Measurements from ENCODE around the gene HTRA1.
A peak's percentile ranks its signal among the peaks of the same experiment; 100 is the strongest.

The HTRA1 gene

DNA sequence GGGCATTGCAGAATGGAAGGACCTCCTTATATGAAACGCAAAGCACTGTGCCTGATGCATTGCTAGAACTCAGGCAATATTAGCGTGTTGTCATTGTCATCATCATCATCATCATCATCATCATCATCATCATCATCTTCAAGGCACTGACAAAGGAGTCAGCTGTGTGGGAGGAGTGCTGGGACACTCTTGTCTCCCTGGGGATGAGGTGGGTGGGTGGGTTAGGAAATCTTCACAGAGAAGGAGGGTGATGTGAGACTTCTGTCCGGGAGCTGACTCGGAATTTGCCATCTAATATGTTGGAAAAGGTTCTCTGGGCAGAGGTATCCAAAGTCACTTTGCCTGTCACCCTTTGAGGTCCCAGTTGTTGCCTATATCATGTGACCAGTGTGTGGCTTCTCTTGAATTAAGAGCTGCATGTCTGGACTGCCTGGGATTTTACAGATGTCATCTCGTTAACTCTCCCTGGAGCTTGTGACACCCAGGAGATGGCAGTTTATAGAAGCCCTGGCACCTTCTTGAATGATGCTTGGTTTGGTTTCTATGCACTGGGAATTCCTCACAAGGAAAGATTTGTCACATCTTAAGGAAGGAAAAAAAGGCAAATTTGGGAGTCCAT lies 7.1 kb downstream of the HTRA1 start:
- peak overlapping the region; percentile 98 for H3K27ac ChIP-seq
- TF ChIP-seq CTCF (conservative IDR thresholded peaks at IDR 0.05; ENCODE audit: low read depth): no peak
- CTCF ChIA-PET: interaction anchor here (0.7 to 1.7 kb wide), 6 partner anchors 23 to 100 kb away, joined by 3 to 14 read pairs (median 4); no protein-coding TSS in a partner anchor
- no peak for DNase-seq (ENCODE audit: low spot score)
- POLR2A ChIA-PET (ENCODE audit: low non-redundant PET): interaction anchor here (0.6 to 1.1 kb wide), 3 partner anchors 23 to 762 kb away, joined by 4 read pairs; no protein-coding TSS in a partner anchor

- ChIA-PET CTCF (interaction anchor here (0.6 to 1.7 kb wide), 9 partner anchors 11 to 200 kb away, joined by 3 to 14 read pairs (median 4); no protein-coding TSS in a partner anchor), POLR2A (ENCODE audit: low non-redundant PET) (interaction anchor here (0.6 to 1.1 kb wide), 3 partner anchors 22 to 761 kb away, joined by 4 read pairs; no protein-coding TSS in a partner anchor)
- DNase-seq (ENCODE audit: low spot score): peak; percentile 98
- peak overlapping the region; percentile 98 for H3K27ac ChIP-seq
- TF ChIP-seq CTCF (conservative IDR thresholded peaks at IDR 0.05; ENCODE audit: low read depth): no peak
Observed at GRCh38 chr10:122468926-122469781, 7.8 kb downstream of the HTRA1 start.

- ChIA-PET POLR2A (ENCODE audit: low non-redundant PET) (interaction anchor here (1.1 kb wide), 1 partner anchor 21 kb away, joined by 4 read pairs; no protein-coding TSS in a partner anchor), CTCF (interaction anchor here (0.6 to 1.7 kb wide), 8 partner anchors 20 to 820 kb away, joined by 3 to 14 read pairs (median 4); no protein-coding TSS in a partner anchor)
- TF ChIP-seq CTCF (conservative IDR thresholded peaks at IDR 0.05; ENCODE audit: low read depth): no peak
- DNase-seq (ENCODE audit: low spot score): no peak
- peak overlapping the region; percentile 98 for H3K27ac ChIP-seq
Observed at GRCh38 chr10:122469848-122470247, 8.5 kb downstream of the HTRA1 start.

GRCh38 chr10:122471531-122472177 lies 10.3 kb downstream of the HTRA1 start:
- ChIA-PET CTCF (no interaction called here), POLR2A (ENCODE audit: low non-redundant PET) (no interaction called here)
- peak overlapping the region; percentile 73 for H3K27ac ChIP-seq
- peak; percentile 57 for DNase-seq (ENCODE audit: low spot score)
- TF ChIP-seq CTCF (conservative IDR thresholded peaks at IDR 0.05; ENCODE audit: low read depth): no peak

DNA sequence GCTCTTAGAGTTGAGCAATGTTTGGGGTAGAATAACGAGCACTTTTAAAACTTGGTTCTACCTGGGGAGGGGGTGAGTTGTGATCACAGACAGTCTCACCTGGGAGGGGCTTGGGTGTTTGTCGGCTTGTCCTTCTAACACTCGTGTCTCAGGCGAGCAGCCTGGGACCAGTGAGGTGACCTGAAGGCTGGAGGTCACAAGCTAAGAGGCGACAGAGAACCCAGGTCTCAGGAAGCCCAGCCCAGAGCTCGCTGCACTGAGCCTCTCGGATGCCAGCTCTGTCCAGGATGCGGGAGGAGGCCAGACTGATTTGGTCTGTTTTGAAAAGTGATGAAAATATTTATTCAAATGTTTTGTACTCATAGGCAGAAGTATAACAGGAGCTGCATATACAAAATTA lies 11.8 kb downstream of the HTRA1 start:
- ChIA-PET CTCF (interaction anchor here (0.7 kb wide), 1 partner anchor 174 kb away, joined by 3 read pairs; no protein-coding TSS in a partner anchor), POLR2A (ENCODE audit: low non-redundant PET) (no interaction called here)
- no peak for DNase-seq (ENCODE audit: low spot score)
- no peak for TF ChIP-seq CTCF (conservative IDR thresholded peaks at IDR 0.05; ENCODE audit: low read depth)
- peak overlapping the region; percentile 64 for H3K27ac ChIP-seq

All from RWPE1 (cell line).